Measurements from ENCODE around the gene BAIAP2L1. TPM values are rescaled to one million over a fixed set of nuclear protein-coding genes. Genes with fewer than 3 reads are reported as not detected.

Gene BAIAP2L1
- total and polyA plus RNA-seq, 2 experiments from 2014 or later: 5.9 to 7.4 TPM

DNA sequence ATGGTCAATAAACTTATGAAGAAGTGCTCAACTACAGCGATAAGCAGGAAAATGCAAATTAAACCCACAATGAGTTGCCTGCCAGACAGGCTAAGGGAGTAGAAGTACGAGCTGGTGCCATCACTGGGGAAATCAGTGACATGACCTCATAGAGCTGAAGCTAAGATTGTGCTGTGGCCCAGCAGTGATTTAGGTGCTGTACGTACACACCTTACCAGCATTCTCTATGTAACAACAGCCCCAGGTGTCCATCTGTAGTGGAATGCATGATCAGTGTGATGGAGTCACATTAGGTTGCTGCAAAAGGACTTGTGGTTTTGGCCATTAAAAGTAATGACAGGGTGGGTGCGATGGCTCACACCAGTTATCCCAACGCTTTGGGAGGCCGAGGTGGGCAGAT is 143.2 kb downstream of the BAIAP2L1 start:
- Histone ChIP-seq H2AFZ (no peak overlapping the region), H3K27ac (no peak overlapping the region), H3K27me3 (replicated peaks; ENCODE audit: insufficient read depth) (no peaks in the 10 kb centered on the region), H3K9me3 (ENCODE audit: low read depth) (no peaks in the 10 kb centered on the region), H3F3A (ENCODE audit: insufficient read depth) (no peaks in the 10 kb centered on the region), H3K79me2 (ENCODE audit: insufficient read depth) (peaks cover 27% of the 10 kb centered on the region), H3K4me3 (no peak overlapping the region), H3K9ac (no peak overlapping the region), H3K4me2 (ENCODE audit: unreplicated experiment) (no peak overlapping the region), H3K4me1 (ENCODE audit: insufficient read depth) (peaks cover 3% of the 10 kb centered on the region; the same call in 1 of the 2 replicates), H3K9me2 (ENCODE audit: insufficient read depth) (no peaks in the 10 kb centered on the region), H3K36me3 (ENCODE audit: low read depth) (no peaks in the 10 kb centered on the region), H4K20me1 (ENCODE audit: insufficient read depth) (no peaks in the 10 kb centered on the region)
- in situ Hi-C loops (cut with MboI): no loop called here
- TF ChIP-seq EZH2 (IDR thresholded peaks at IDR 0.05; ENCODE audit: insufficient read depth, poor library complexity, severe bottlenecking): no peak
- TF ChIP-seq EZH2phosphoT487 (IDR thresholded peaks at IDR 0.05; ENCODE audit: insufficient read depth, low read depth): no peak
- no peak for DNase-seq
- 94 to 95% methylated on average over 6 of the region's 6 CpGs for WGBS, 2 experiments (ENCODE audit: low coverage in 1 of 2, low lambda C conversion rate in 2 of 2, missing lambda C conversion rate in 2 of 2)

DNA sequence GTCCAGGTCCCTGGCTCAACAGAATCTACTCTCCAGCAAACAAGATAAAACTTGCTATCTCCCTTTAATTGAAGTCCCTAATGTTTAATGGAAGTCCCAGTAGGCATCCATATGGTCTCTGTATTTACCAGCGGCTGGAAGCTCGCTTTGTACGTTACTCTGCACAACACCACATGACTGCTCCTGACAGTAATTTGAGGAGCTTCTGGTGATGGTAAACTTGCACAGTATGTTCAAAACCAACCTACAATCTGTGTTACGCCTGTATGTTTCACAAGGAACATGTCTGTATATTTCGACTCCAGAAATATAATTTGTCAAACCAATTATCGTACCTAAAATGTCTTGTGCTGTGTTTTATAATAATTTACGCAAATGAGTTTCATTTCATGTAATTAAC is 144.5 kb downstream of the BAIAP2L1 start:
- 90 to 91% methylated on average over 7 of the region's 7 CpGs for WGBS, 2 experiments (ENCODE audit: low coverage in 1 of 2, low lambda C conversion rate in 2 of 2, missing lambda C conversion rate in 2 of 2)
- no peak overlapping the region for H3K4me3 ChIP-seq
- no peak overlapping the region for H3K4me2 ChIP-seq (ENCODE audit: unreplicated experiment)
- in situ Hi-C loops (cut with MboI): no loop called here
- no peaks in the 10 kb centered on the region for H3F3A ChIP-seq (ENCODE audit: insufficient read depth)
- DNase-seq: no peak
- TF ChIP-seq EZH2phosphoT487 (IDR thresholded peaks at IDR 0.05; ENCODE audit: insufficient read depth, low read depth): no peak
- no peak for TF ChIP-seq EZH2 (IDR thresholded peaks at IDR 0.05; ENCODE audit: insufficient read depth, poor library complexity, severe bottlenecking)
- H3K9me2 ChIP-seq (ENCODE audit: insufficient read depth): no peaks in the 10 kb centered on the region
- H3K36me3 ChIP-seq (ENCODE audit: low read depth): no peaks in the 10 kb centered on the region
- peaks cover 37% of the 10 kb centered on the region for H3K79me2 ChIP-seq (ENCODE audit: insufficient read depth)
- no peaks in the 10 kb centered on the region for H3K9me3 ChIP-seq (ENCODE audit: low read depth)
- H3K27ac ChIP-seq: no peak overlapping the region
- no peaks in the 10 kb centered on the region for H4K20me1 ChIP-seq (ENCODE audit: insufficient read depth)
- H3K4me1 ChIP-seq (ENCODE audit: insufficient read depth): peaks cover 4% of the 10 kb centered on the region; the same call in 1 of the 2 replicates
- no peaks in the 10 kb centered on the region for H3K27me3 ChIP-seq (replicated peaks; ENCODE audit: insufficient read depth)
- H2AFZ ChIP-seq: no peak overlapping the region
- no peak overlapping the region for H3K9ac ChIP-seq

DNA sequence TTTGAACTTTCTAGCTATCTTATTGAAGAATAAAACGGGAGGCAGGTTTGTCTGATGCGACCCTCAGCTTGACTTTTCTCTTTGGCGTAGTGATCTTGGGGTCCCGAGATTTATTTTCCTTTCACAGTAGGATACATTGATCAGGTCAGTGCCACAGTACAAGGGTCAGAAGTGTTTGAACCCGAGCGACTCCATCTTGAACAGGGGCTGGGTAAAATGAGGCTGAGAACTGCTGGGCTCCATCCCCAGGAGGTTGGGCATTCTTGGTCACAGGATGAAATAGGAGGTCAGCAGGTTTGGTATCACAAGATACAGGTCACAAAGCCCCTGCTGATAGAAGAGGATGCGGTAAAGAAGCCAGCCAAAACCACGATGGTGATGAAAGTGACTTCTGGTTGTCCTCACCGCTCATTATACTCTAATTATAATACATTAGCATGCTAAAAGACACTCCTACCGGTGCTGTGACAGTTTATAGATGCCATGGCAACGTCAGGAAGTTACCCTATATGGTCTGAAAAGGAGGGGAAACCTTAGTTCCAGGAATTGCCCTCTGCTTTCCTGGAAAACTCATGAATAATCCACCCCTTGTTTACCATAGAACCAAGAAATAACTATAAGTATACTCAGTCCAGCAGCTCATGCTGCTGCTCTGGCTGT is 145.8 kb downstream of the BAIAP2L1 start:
- Histone ChIP-seq H3K9me2 (ENCODE audit: insufficient read depth) (no peaks in the 10 kb centered on the region), H3K4me2 (ENCODE audit: unreplicated experiment) (no peak overlapping the region), H3K9me3 (ENCODE audit: low read depth) (no peaks in the 10 kb centered on the region), H3K4me1 (ENCODE audit: insufficient read depth) (peaks cover 4% of the 10 kb centered on the region; the same call in 1 of the 2 replicates), H3K4me3 (no peak overlapping the region), H2AFZ (no peak overlapping the region), H3K27ac (no peak overlapping the region), H4K20me1 (ENCODE audit: insufficient read depth) (no peaks in the 10 kb centered on the region), H3K27me3 (replicated peaks; ENCODE audit: insufficient read depth) (no peaks in the 10 kb centered on the region), H3K79me2 (ENCODE audit: insufficient read depth) (peaks cover 47% of the 10 kb centered on the region), H3K36me3 (ENCODE audit: low read depth) (no peaks in the 10 kb centered on the region), H3F3A (ENCODE audit: insufficient read depth) (no peaks in the 10 kb centered on the region), H3K9ac (no peak overlapping the region)
- 80% methylated on average over 11 of the region's 11 CpGs for WGBS, 2 experiments (ENCODE audit: low coverage in 1 of 2, low lambda C conversion rate in 2 of 2, missing lambda C conversion rate in 2 of 2)
- in situ Hi-C loops (cut with MboI): no loop called here
- TF ChIP-seq EZH2phosphoT487 (IDR thresholded peaks at IDR 0.05; ENCODE audit: insufficient read depth, low read depth): no peak
- no peak for TF ChIP-seq EZH2 (IDR thresholded peaks at IDR 0.05; ENCODE audit: insufficient read depth, poor library complexity, severe bottlenecking)
- no peak for DNase-seq

DNA sequence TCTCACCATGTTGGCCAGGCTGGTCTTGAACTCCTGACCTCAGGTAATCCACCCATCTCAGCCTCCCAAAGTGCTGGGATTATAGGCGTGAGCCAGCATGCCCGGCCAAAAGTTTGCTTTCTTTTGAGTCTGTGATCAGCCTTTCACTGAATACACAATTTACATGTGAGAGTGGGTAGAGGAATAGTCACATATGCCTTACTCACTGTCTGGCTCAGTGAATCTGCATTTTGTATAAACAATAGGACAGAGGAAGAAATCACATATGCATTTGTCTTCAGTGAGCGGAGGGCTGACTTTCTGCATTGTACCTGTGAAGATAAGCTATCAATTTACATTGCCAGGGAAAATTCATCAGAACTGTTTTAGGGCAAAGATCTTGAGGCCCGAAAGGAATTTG is 146.4 kb downstream of the BAIAP2L1 start:
- no peaks in the 10 kb centered on the region for H3K36me3 ChIP-seq (ENCODE audit: low read depth)
- H3K27ac ChIP-seq: no peak overlapping the region
- no peak overlapping the region for H2AFZ ChIP-seq
- H3F3A ChIP-seq (ENCODE audit: insufficient read depth): no peaks in the 10 kb centered on the region
- no peak overlapping the region for H3K4me3 ChIP-seq
- peaks cover 4% of the 10 kb centered on the region; the same call in 1 of the 2 replicates for H3K4me1 ChIP-seq (ENCODE audit: insufficient read depth)
- H3K4me2 ChIP-seq (ENCODE audit: unreplicated experiment): no peak overlapping the region
- H3K79me2 ChIP-seq (ENCODE audit: insufficient read depth): peaks cover 47% of the 10 kb centered on the region
- 96 to 98% methylated on average over 4 of the region's 4 CpGs for WGBS, 2 experiments (ENCODE audit: low coverage in 1 of 2, low lambda C conversion rate in 2 of 2, missing lambda C conversion rate in 2 of 2)
- H3K27me3 ChIP-seq (replicated peaks; ENCODE audit: insufficient read depth): no peaks in the 10 kb centered on the region
- no peaks in the 10 kb centered on the region for H3K9me2 ChIP-seq (ENCODE audit: insufficient read depth)
- no peak for TF ChIP-seq EZH2 (IDR thresholded peaks at IDR 0.05; ENCODE audit: insufficient read depth, poor library complexity, severe bottlenecking)
- no peak for TF ChIP-seq EZH2phosphoT487 (IDR thresholded peaks at IDR 0.05; ENCODE audit: insufficient read depth, low read depth)
- no peaks in the 10 kb centered on the region for H4K20me1 ChIP-seq (ENCODE audit: insufficient read depth)
- H3K9ac ChIP-seq: no peak overlapping the region
- in situ Hi-C loops (cut with MboI): no loop called here
- H3K9me3 ChIP-seq (ENCODE audit: low read depth): no peaks in the 10 kb centered on the region
- DNase-seq: no peak

Measured in GM23248 (cell line).